HG03342 (cell line): ENCODE measurements around the gene ADGRV1.

Source experiments
- ATAC-seq: cut with Tn5 transposase; IDR thresholded peaks from one replicate; pipeline ENCODE4 v1.9.1; 2021; ENCODE audit warnings: mild to moderate bottlenecking, moderate library complexity; ENCODE audit not compliant: unreplicated experiment

The ADGRV1 gene

DNA sequence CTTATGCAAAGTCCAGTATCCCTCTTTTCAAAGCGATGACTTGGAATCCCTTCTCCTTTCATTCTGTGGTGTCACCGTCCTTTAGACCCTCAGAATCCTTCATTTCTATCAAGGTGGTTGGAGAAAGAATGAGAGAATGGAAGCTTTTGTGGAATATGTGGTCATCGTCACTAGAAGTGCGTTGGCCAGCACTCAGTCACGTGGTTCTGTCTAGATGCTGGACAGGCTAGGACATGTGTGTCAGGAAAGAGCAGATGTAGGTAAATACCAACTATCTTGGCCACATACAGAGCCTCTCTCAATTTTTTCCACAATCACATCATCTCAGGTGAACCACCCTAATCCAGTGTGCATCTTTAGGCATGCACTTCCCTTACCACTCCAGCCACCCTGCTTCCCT, 618.5 kb downstream of the ADGRV1 start:
- ATAC-seq = no peak

- ATAC-seq = no peak
These were observed 619.0 kb downstream of the ADGRV1 start for GRCh38 chr5:91177639-91178038.

DNA sequence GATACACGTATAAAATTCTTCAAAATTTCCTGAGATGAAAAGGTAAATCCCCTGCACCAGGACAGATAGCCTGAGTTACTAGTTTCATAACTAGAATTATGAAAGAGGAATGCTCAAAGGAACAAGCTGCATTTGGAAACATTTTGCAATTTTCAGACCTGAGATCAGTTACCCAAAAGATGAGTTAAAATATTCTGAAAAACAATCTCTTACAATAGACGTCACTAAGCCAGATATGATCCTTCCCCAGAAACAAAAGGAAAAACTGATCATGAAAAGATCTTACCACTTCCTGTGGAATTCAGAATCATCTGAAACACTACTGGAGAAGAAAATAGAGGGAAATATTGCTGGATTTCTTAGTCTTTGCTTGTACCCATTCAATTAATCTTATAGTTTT, 619.9 kb downstream of the ADGRV1 start:
- ATAC-seq = no peak

DNA sequence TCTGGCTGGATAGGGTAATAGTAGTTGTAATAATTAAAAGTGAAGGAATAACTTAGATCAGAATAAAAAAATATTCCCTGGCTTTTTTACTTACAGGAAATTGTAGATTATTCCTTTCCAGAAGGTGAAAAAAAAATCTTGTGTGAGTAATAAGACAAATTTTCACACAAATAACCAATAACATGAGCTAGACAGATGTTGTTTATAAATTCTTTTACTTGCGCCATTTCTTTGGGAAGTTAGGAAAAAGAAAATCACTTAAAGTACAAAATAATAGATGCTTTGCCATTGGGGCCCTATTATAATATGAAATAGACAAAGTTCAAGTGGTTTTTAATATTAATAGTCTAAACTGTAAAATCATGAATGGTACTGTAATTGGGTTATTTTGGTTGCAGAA, 620.4 kb downstream of the ADGRV1 start:
- ATAC-seq = no peak

DNA sequence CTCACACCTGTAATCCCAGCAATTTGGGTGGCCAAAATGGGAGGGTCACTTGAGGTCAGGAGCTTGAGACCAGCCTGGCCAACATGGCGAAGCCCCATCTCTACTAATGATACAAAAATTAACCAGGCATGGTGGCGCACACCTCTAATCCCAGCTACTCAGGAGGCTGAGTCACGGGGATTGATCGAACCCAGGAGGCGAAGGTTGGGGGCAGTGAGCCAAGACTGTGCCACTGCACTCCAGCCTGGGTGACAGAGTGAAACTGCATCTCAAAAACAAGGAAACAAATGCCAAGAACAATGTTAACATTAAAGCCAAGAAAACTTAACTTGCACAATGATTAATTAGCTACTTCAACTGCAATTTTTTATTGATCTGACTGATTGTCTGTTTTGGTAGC, 621.9 kb downstream of the ADGRV1 start:
- ATAC-seq = no peak

- peak; percentile 78 for ATAC-seq
These were observed 624.2 kb downstream of the ADGRV1 start for GRCh38 chr5:91182763-91183162.

DNA sequence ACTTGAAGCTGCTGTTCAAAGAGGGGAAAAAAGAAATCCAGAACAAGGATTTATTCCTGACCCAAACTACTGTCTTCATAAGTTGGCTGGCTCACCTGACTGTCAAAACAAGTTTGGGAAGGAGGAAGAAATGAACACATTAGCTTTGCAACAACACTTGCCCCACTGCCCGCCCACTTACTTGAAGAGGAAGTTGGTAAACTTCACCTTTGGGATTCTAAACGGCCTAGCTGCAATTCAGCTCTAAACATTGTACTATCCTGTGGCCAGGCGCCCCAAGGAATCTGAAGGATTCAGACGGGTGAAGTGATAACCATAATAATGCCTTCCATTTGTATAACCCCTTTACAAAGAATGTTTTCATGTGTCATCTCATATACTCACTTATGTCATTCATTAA, 625.1 kb downstream of the ADGRV1 start:
- ATAC-seq = no peak

GRCh38 chr5:91186101-91186500, 627.5 kb downstream of the ADGRV1 start:
- ATAC-seq = no peak

- no peak for ATAC-seq
These were observed 628.4 kb downstream of the ADGRV1 start for GRCh38 chr5:91187032-91187431.

DNA sequence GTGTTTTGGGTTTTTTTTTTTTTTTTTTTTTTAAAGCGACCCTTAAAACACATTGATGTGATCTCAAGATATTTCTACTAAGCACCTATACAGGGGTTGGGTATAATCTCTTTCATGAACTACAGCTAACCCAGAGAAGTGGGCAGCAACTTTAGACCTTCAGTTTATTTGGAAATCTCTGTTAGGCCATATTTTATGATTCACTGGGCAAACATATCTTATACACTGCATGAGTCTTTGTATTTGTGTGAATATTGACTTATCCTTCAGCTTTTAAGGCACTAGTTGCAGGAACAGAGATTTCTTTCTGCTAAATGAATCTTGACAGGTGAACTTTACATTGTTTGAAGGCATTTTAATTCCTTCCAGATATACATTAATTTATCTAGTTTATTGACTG, 630.2 kb downstream of the ADGRV1 start:
- ATAC-seq = no peak

DNA sequence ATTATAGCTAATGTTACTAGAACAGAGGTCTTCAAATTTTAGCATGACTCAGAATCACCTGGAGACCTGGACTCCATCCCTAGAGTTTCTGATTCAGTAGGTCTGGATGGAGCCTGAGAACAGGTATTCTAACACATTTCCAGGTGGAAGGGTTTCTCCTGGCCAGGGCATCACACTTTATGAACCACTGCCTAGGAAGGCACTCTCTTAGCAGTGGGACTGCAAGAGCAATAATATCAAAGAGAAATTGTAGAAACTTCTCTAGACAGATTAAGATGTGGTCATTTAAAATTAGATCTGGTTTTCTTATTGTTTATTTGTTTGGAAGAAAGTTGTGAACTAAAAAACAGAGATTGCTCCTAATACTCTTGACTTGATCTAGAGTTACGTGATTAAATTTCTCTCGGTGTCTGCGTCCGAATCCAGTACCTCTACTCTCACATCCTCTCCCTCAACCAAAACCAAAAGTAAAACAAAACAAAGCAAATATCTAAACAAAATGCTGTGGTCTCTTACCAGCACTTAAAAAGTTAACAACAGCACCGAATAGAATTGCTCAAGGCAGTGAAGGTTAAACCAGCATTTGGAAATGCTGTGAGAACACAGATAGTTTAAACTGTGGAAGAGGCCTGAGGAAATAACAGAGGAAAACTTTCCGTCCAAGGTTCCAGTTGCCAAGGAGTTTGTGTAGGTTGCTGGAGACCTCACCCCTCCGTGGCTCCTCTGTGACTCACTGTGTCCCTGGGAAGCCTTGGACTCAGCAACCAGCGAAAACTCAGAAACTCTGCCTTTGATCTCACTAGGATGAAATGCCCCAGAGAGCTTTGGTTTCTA, 631.1 kb downstream of the ADGRV1 start:
- no peak for ATAC-seq

DNA sequence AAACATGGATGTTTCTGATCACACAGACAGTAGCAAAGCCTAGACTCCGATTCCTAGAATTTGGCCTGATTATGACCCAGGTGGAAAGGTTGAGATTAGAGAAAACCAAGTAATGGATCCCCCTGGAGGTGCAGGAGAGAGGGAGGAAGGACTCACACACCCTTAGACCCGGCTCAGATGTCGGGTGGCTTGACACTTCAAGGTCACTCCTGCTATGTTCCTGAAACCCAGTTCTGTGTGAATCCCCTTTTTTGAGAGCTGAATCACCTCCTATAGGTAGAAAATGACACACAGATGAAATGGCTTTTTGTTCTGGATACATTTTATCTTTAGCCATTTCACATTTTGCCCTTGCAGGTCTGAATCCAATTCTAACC, 631.7 kb downstream of the ADGRV1 start:
- no peak for ATAC-seq

DNA sequence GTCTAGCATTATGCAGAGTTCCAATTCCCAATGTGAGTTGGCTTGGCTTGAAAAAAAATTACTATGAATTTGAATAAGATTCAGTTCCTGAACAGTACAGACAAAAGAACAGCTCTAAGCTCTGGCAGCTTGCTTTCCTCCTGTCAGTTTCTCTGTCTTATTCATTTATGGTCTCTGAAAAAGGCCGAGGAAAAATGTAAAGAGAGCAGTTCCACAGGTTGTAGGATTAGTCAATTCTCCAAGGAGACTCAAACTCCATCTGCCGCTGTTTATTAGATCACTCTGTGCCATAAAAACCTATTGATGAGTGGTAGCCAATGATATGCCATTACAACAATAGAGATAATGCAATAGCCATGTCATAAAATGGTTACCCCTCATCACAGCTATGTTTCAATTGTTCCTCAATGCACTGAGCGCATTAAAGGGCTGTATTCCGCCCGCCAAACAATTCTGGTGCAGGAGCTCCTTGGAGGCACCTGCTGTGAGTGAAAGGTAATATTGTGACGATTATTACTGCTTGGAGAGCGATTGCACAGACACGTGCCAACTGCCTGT, 636.3 kb downstream of the ADGRV1 start:
- no peak for ATAC-seq

DNA sequence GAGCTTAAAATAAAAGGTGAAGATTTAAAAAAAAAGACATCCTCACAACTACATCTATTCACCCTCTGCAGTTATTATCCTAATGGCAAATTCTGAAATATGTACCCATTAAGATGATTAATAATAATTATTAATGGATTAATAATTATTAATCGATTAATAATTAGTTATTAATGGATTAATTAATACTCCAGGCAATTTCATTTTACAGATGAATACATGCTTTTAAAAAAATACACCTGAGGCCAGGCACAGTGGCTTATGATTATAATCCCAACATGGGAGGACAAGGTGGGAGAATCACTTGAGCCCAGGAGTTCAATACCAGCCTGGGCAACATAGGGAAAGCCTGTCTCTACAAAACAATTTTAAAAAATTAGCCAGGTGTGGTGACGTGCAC, 642.1 kb downstream of the ADGRV1 start:
- ATAC-seq = no peak

DNA sequence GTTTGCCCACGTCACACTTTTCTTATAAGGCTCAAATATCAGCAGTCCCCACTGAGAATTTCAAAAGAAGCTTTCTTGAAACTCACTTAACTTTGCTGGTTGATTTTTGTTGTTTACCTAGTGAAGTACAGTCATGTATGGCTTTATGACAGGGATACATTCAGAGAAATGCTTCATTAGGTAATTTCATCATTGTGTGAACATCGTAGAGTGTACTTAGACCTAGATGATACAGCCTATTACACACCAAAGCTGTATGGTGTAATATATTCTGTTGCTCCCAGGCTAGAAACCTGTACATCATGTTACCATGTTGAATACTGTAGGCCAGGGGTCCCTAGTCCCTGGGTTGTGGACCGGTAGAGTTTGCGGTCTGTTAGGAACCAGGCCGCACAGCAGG, 647.5 kb downstream of the ADGRV1 start:
- ATAC-seq = no peak

GRCh38 chr5:91206734-91207133, 648.1 kb downstream of the ADGRV1 start:
- ATAC-seq = no peak

DNA sequence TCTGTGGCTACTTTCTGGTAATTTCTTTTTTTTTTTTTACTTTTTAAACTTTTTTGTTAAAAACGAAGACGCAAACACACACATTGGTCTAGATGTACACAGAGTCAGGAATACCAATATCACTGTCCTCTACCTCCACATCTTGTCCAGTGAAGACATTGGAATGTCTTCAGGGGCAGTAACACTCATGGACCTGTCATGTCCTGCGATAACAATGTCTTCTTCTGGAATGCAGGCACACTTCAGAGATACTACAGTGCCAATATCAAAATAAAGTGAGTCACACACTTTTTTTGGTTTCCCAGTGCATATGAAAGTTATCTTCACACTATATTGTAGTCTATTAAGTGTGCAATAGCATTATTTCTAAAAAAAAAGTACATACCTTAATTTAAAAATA, 648.7 kb downstream of the ADGRV1 start:
- ATAC-seq = no peak

DNA sequence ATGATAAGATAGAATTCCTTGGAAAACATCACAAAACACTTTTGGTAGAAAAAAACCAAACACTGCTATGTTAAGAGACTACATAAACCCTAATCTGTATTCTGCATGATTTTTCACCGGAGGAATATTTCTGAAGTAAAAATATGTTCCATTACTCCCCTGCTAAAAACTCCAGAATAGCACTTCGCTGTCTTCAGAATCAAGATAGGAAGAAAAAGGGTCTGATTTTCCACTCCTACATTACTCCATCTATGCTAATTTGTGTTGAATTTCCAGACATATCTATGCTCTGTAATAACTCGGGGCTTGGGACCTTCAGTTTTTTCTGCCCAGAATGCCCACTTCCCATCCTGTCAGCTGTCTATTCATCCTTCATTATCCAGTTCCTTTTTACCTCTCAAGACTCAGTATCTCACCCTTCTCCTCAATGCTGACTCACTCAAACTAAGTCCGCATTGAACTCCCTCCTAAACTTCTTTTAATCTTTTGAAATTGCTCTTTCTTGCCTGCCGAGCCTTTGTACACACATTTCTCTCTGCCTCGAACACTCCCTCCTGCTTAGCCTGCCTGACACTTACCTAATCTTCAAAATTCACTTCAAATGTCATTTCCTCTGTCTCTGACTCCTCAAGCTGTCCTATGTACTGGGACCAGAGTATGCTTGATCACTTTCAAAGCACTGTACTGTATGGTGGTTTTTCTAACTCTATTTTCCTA, 653.6 kb downstream of the ADGRV1 start:
- no peak for ATAC-seq

DNA sequence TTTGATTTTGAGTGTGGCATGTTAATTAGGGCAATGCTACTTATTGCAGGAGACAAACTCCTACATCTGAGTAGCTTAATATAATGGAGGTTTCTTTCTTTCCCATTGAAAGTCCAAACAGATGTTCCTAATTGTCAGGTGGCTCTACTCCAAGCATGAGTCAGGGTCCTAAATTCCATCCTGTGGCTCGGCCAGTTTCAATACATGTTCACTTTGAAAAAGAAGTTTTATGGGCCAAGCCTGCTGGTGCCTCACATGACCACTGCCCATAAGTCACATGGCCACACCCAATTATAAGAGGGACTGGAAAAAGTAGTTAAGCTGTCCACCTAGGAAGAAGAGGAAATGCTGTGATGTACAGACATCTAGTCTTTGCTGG, 654.1 kb downstream of the ADGRV1 start:
- ATAC-seq = no peak
